GM19463 (cell line): Measurements from ENCODE around the gene FBXO24.
A peak's percentile ranks its signal among the peaks of the same experiment; 100 is the strongest.
"Not testable (repeated sequence)": the region's sequence is repeated elsewhere in the genome, so short reads cannot be mapped to it uniquely, and the experiment has no call there.

Experiments
- ATAC-seq: cut with Tn5 transposase; IDR thresholded peaks from one replicate; pipeline ENCODE4 v1.9.1; 2021; ENCODE audit warnings: mild to moderate bottlenecking, moderate library complexity; ENCODE audit not compliant: unreplicated experiment

Gene FBXO24, protein sequence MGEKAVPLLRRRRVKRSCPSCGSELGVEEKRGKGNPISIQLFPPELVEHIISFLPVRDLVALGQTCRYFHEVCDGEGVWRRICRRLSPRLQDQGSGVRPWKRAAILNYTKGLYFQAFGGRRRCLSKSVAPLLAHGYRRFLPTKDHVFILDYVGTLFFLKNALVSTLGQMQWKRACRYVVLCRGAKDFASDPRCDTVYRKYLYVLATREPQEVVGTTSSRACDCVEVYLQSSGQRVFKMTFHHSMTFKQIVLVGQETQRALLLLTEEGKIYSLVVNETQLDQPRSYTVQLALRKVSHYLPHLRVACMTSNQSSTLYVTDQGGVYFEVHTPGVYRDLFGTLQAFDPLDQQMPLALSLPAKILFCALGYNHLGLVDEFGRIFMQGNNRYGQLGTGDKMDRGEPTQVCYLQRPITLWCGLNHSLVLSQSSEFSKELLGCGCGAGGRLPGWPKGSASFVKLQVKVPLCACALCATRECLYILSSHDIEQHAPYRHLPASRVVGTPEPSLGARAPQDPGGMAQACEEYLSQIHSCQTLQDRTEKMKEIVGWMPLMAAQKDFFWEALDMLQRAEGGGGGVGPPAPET

DNA sequence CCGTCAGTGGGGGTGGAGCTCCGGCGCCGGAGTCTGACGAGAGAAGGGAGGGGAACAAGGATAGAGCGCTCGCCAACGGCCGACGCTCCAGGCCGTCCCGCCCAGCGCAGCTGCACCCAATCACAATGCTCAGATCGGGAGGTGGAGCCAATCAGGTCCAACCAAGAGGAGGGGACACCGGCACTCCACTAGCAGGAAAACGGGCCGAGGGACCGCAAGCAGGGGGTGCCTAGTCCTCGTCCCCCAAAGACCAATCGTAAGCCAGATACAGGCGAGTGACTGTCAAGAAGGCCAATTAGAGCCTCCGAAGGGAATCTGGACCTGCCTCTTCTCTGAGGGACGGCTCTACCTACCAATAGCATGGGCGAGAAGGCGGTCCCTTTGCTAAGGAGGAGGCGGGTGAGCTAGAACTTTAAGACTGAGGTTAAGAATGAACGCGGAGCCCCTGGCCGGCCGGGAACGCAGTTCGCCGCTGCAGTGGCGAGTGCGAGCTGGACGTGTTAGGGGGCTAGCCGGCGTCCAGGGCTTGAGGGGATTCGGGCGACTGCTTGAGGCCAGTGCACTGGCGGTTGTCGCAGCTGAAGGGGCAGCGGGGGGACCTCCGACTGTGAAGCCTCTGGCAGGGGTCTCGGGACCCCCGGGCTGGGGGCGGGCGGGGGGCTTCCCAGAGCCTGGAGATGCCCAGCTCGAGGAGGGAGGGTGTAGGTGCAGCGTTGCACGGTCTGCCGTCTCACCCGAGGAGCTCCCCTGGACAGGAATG, at the start of gene FBXO24:
TSS of gene FBXO24 (plus strand) at position 63 of the 760 bp plus-strand sequence. CDS start at position 361, 298 bp downstream.
- ATAC-seq = peak; percentile 87

DNA sequence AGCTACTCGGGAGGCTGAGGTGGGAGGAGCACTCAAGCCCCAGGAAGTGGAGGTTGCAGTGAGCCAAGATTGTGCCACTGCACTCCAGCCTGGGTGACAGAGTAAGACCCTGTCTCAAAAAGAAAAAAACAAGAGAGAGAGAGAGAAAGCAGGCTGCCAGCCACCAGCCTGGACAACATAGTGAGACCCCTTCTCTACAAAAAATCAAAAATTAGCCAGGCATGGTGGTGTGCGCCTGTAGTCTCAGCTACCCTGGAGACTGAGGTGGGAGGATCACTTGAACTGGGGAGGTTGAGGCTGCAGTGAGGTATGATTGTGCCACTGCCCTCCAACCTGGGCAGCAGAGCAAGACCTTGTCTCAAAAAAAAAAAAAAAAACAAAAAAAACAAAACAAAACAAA, 49.4 kb upstream of the FBXO24 start:
- ATAC-seq = not testable (repeated sequence)

DNA sequence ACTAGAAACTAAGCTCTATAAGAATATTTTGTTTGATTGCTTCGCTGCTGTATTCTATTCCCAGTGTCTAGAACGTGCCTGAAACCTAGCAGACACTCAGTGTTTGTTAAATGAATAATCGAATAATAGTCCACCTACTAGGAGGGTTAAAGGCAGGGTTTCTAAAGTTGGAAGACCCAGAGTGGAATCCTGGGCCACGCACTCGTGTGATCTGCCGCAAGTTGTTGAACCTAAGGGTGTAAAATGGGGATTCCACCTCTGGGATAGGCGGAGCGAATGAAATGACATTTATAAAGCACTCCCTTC, 47.8 kb upstream of the FBXO24 start:
- ATAC-seq = no peak

DNA sequence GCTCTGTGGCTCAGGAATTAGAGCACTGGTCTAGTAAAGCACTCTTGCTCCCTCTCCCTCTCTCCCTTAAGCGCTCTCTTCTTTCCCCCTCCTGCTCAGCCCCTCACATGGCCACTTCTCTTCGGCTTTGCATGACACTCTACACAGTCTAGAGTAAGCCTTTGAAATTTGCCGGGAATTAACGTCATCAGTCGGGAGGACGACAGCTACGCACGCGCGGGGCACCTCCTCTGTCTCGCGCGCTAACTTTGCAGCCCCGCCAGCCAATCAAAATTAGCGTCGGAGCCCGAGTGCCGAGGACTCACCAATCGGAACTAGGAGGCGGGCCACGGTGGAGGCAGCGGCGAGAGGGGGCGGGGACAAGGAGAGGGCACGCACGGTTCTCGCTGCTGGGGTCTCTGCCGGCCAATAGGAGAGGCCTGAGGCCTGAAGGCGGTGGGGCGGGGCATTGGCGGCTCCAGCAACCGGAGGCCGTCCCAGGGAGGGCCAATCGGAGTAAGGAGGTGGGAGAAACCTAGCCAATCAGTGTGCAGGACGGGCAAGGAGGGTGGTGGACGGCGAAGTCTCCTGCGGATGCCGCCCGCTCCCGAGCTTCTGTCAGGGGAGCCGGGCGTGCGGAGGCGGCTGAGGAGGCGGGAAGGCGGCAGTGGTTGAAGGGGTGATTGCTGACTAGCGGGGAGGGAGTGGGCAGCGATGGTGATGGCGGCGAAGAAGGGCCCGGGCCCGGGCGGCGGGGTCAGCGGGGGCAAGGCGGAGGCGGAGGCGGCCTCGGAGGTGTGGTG, 47.3 kb upstream of the FBXO24 start, which contains the start of gene AGFG2:
TSS of gene AGFG2 (plus strand) at position 550 of the 782 bp plus-strand sequence. CDS start at position 694, 144 bp downstream.
- ATAC-seq = peak; percentile 93

DNA sequence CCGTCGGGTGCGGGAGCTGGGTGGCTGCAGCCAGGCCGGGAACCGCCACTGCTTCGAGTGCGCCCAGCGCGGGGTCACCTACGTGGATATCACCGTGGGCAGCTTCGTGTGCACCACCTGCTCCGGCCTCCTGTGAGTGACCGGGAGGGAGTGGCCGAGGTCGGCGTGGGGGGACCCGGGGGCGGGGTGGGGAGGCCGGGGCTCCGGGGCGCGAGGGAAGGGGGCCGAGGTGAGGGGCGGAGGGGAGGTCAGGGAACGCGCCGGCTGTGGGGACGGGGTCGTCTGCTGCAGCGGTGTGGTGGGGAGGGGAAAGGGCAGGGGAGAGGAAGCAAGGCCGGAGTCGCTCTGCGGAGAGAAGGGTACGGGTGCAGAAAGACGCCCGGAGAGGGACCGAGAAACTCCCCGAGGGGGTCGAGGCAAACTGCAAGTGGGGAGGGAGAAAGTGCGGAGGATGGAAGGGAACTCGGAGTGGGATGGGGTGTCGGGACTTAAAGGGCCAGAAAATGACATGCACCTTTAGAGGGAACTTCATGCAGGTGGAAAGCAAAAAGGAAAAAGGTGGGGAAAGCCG, 46.6 kb upstream of the FBXO24 start:
- ATAC-seq = no peak

DNA sequence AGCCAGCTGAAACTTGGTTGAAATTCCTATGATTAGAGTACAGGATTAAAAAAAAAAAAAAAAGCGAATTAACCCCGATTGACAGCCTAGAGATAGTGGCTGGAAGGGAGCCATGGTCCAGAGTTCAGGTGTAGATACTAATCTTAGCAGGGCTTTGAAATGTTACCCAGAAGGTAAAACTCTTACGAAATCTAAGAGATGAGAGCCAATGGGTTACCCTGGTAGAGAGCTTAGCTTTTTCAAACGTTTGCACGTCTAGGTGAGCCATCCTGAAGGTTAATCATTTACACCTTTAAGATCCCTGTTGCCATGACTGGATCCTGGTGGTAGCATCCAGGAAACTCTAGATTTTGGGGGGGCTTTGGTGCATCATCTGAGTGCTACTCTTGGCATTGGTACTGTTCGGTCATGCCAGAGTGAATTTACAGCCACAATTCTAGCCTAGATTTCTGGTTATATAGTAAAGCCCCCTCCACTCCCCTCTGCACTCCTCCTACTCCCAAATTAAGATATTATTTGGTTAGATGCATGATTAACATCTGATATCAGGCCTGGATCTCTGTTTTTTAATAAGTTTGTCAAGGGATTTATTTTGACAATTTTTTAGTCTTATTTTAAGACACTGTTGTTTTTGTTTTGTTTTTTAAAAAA, 45.9 kb upstream of the FBXO24 start:
- ATAC-seq = no peak

DNA sequence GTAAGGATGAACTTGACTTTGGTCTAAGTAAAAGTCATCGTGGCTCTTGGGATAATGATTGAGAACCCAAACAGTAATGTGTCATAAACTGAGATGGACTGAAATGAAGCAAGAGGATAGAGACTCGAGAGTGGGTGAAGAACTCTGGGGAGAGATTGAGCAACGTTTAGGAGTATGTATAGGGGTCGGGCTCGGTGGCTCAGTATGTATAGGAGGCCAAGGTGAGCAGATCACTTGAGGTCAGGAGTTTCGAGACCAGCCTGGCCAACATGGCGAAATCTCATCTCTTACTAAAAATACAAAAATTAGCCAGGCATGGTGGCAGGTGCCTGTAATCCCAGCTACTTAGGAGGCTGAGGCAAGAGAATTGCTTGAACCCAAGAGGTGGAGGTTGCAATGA, 44.8 kb upstream of the FBXO24 start:
- ATAC-seq = not testable (repeated sequence)

DNA sequence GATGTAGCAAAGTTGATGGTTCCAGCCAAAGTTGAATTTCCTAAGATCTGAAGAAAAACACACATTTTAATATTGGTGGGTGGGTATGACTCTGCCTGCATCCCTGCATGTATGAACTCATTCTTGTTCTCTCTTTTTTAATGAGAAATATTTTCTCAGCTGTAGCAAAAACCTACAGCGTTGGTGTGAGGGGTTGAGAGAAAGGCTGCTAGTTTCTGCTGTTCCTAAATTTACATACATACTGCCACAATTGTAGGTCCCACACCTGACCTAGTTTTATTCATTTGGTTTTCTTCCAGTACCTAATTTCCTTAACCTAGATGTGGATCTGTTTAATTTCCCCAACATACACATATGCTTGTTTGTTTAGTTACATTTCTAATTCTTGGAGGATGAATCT, 42.5 kb upstream of the FBXO24 start:
- ATAC-seq = no peak

DNA sequence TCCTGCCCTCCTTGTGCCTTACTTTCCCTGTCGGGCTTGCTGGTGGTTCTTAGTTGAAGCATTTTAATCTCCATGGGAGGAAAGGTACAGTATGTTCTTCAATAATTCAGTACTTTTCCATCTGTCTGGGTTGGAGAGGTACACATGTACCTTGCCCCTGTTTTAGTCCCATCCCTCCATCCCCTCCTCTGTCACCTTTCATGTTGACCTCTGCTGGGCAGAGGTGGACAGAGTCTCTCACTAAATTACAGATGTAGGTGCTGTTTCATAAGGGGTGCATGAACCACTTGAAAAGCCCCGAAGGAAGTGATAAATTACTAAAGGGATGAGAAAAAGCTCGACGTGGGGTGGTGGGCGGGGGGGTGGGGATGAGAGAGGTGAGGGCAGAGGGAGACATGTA, 41.7 kb upstream of the FBXO24 start:
- ATAC-seq = no peak

DNA sequence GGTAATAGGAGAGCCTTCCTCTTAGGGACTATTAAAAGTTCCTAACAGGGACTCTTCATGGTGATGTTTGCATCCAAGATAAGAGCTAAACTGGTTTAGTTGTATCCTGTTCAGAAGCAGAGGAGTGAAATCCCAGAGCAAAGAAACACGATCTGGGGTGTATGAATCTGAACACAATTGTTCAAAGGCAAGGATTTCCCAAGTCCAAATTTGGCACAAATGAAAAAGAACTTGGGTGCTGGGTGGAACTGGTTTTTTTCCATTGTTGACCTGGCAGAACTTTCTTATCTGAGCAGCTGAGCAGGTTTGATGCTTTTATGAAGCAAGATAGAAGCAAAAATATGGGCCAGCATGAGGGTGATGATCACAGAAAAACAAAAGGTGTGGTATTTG, 41.2 kb upstream of the FBXO24 start:
- ATAC-seq = no peak

DNA sequence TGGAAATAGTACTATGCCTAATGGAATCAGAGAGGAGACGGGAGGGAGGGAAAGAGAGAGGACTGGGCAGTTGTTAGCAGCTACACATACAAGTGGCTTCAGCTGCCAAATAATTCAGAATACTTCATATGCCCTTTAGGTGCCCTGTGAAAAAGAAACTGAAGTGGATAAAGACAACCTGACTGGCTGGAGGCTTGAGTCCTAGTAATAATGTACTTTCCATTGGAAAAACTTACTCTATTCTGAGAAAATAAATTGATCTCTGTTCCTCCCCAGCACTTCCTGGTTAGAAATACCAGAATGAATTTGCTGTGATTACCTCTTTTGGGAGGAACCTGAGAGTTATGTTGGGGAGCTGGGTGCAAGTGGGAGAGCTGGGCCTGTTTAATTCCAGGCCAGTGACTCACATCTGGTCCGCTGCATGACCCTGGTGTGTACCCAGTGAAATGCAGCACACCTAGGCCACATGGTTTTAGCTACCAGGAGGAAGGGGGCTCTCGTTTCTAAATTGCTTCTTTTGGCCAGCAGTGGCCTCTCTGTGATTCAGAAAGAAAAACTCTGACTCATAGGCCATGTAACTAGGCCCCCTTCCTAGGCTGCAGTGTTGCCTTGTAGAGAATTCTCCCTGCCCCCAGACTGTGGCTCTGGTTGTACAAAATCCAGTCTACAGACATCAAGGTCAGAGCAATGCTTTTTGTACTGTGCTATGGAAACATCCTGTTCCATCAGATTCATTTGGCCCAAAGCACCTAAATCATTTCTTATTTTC, 40.6 kb upstream of the FBXO24 start:
- ATAC-seq = peak; percentile 55

DNA sequence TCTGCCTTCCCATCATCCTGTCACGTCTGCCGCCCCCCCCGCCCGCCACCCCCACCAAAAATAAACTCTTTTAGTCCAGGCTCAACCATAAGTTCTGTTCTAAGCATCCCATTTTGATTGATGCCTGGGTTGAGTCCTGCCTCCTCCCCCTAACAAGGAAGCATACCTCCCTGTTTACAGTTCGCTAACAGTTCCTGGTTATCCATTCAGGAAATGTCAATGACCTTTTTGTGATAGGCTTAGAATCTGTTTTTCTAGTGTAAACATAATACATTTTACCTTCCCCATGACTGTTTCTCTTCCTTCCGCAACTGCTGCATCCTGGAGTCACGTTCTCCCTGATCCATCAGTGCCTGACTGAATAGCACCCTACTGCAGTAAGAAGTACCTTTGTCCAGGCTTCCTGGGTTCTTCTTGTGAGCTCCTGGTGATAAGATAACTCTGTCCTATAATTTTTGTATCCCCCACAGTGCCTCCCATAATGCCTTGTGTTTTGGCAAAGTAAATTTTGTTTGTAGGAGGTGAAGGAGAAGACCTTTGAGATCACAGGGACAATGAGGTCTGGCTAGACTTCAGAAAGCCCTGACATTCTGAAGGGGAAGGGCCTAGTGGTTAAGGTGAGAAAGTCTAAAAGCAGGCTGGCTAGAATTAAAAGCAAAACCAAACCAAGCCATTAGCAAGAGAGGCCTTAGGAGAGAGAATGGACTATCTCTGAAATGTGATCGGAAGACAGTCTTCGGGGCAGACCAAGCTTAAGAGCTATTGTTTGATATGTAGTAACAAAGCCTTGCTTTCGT, 39.8 kb upstream of the FBXO24 start:
- ATAC-seq = no peak

DNA sequence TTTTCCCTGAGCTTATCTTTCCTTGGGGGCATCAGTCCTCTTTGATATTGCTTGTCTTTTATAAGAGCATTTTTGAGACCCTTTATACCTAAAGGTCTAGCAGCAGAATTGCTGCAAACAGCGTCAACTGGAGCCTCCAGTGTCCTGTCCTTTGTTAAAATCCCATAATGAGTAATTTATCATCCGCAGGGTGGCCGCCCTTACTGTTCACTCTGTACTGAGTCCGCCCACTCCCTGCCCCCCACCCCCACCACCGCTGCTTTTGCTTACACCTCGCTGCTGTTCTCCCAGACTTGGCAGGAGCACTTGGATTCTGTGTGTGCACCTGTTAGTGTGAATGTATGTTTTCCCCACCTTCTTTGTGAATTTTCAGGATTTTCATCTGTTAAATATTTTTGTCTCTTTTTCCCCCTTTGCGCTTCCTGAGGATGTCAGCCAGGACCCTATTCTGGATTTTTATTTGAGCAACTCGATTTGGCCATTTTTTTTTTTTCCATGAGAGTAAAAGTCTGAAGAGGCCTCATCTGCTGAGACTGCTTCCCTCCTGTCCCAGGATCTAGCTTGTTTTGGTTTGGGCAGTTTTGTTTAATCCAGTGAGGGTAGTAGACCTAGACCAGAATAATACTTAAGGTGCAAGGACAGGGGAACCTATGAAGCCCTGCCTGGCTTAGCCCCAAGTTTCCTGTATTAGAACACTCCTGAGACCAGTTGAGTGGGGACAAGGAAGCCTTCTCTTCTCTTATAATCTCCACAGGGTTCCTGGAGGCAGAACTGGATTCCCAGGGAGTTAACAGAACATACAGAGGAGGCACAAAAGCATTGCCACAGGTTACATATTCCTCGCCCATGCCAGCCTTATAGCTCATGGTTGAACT, 39.0 kb upstream of the FBXO24 start:
- ATAC-seq = no peak

DNA sequence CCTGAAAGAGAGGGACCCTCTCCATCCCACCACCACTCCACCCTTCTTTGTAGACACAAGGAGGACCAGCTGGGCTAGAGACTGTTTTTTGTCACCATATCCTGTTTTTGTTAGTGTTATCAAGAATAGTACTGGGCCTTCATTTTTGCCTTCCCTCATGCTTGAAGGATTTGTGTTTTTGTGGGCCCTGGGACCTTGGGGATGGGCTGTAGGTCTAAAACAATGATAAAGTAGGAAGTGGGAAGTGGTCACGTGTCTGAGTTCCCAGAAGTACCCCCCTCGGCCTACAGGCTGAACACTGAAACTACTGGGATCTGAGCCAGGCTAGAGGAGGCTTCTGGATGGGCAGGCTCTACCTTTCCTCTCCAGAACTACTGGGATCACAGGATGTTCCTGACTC, 38.3 kb upstream of the FBXO24 start:
- no peak for ATAC-seq

DNA sequence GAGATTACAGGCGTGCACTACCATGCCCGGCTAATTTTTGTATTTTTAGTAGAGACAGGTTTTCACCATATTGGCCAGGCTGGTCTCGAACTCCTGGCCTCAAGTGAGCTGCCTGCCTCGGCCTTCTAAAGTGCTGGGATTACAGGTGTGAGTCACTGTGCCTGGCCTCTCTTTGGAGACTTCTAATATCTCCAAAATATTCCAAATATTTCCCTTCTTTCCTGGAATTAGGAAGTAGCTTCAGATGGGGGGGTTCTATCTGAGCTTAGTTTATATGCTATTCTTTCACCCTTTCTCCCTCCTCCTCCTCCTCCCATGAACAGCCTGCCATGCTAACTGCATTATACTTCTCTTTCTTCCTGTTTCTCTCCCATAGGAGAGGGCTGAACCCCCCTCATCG, 37.7 kb upstream of the FBXO24 start:
- ATAC-seq = not testable (repeated sequence)

DNA sequence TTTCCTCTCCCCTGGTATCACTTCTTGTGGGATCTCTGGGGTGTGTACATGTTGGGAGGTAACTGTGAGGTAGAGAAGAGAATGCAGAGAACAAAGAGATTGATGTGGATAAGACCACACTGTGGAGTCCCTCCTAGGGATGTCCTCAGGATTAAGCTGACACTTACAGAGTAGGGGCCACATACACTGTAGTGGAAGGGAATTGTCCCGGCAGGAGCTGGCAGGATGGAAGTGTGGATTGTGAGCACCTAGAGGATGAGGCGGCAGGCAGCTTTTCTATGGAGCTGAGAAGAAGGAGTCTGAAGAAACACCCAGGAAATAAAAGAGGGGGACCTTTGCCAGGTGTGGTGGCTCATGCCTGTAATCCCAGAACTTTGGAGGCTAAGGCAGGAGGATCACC, 33.6 kb upstream of the FBXO24 start:
- ATAC-seq = no peak

DNA sequence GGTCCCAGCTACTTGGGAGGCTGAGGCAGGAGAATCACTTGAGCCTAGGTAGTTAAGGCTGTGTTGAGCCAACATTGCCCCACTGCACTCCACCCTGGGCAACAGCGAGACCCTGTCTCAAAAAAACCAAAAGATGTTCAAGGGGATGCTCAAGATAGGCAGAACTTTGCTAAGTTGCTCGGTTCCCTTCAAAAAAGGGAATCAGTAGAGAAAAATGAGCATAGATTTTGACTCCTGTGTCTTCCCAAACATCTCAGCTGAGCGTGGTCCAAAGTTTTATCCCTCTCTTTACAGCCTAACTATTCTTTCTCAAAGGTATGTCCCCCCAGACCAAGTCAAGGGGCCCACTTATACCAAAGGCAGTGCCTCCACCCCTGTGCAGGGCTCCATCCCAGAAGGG, 33.1 kb upstream of the FBXO24 start:
- ATAC-seq = no peak

DNA sequence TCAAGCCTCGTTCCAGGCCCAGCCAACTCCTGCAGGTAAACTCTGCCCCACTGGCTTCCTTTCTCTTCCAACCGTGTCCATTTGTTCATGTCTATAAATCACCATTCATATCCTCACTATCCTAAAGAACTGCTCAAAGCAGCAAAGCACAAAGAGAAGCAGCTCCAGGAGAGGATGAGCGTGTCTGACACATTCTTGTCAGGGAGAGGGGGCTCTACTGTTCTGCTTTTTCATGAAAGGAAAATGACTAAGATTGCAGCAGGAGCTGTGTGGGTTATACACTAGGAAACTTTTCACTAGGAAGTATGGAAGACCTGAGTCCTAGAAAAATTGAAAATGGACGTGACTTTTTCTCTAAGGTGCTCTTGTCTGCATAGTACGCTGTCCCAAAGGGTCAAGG, 30.4 kb upstream of the FBXO24 start:
- no peak for ATAC-seq
